OCI-LY1 (cell line): ENCODE results near the gene H6PD.

Source experiments
- CTCF ChIP-seq: fragments of 200-600 bp; sonication (generic), shearing (Covaris generic); IDR thresholded peaks from 2 replicates; pipeline ENCODE4 v1.5.1; 2017; ENCODE audit warnings: mild to moderate bottlenecking, antibody characterized with exemption, low read length, moderate library complexity, mixed read lengths
- EZH2 ChIP-seq: fragments of 200-600 bp; sonication (generic), shearing (Covaris generic); IDR thresholded peaks from 2 replicates; pipeline ENCODE4 v1.8.0; 2017; ENCODE audit warnings: borderline replicate concordance, mixed run types, mild to moderate bottlenecking, antibody characterized with exemption, low read length, moderate library complexity, mixed read lengths

- TF ChIP-seq CTCF (no peak), EZH2 (no peak)
Measured at GRCh38 chr1:9253004-9253403, 18.4 kb downstream of the H6PD start.
